DMS79 treated with DMSO at 0.1 percent for 48 hours (cell line): ENCODE results near the gene TMEM183A.

Experiments
- DNase-seq: peaks from one replicate; lab custom pipeline; 2025; lab: John Stamatoyannopoulos, UW

The TMEM183A gene

DNA sequence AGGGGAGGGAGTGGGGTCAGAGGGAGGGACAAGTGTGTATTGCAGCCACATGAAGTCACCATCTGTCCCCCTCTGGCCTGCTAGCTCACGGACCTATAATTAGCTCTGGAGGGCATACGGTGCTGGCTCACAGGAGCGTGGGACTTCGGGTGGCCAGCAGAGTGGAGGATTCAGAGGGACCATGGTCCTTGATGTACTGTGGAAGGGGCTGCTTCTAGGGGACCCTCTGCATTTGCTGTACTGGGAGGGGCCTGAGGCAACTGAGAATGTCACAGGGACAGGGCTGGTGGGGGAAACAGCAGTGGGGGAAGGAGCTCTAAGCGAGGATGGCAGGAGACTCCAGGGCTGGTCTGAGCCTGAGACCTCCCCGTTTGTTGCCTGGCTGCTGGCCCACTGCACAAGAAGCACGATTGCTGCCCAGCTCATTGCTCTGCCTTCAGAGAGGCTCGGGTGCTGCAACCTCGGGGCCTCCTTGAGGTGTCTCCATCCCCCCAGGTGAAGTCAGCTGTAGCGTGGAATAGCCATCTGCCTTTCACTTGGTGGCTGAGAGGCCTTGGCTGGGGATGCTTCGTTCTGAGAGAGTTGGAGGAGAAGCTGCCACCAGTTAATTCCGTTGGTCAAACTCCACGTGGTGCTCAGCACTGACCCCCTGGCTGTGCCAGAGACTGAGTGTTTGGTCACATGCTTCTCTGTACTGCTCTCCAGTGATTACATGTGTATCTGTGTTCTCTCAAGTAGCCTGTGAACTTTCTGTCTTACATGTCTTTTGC is 21.8 kb downstream of the TMEM183A start:
- no peak for DNase-seq

DNA sequence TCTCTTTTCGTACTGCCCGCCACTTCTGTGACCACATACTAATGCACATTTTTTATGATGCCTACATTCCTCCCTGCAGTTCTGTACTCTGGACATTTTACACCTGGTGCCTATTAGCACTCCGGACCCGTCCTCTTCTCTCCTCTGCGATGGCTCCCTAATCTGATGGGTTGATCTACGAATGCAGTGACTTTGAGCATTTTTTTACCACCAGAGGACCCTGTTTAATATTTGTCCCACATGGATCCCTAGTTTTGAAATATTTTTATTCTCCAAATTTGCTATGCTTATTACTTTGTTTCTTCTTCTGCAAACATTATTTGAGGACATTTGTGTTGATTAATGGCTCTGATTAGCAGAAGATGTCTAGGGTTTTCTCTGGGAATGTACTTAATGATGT is 24.3 kb downstream of the TMEM183A start:
- no peak for DNase-seq

DNA sequence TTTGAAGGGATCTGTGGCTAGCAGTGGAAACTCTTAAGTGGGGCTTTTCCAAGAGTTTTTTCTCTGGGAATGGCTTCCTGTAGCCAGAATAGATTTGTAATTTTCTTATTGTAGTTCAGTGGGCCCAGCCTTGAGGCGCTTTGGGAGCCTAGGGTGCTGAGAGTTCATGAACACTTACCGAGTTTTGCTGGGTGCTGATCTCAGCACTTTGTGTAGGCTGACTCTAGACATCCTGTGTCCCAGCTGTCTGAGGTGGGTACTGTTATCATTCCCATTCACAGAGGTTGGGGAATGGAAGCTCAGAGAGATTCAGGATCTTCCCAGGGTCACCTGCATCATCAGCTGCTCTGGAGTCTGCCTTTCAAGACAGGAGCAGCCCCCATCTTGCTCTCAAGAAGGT is 26.1 kb downstream of the TMEM183A start:
- DNase-seq: no peak

DNA sequence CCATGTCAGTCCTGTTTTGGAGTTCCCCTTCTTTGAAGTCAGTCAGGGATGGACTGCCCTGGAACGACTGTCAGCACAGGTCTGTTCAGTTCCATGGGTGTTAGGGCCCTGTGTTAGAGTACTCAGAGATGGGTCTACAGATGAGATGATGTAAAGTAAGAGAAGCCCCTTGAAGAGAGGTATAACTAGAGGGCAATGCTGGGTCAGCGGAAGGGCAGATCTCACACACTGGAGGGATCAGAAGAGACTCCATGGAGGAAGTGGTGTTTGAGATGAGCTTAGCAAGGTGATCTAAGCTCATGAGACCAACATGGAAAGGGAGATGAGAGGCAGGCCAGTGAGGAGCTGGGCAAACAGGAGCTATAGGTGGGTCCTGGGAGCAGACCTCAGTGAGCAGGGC is 26.7 kb downstream of the TMEM183A start:
- DNase-seq: no peak

DNA sequence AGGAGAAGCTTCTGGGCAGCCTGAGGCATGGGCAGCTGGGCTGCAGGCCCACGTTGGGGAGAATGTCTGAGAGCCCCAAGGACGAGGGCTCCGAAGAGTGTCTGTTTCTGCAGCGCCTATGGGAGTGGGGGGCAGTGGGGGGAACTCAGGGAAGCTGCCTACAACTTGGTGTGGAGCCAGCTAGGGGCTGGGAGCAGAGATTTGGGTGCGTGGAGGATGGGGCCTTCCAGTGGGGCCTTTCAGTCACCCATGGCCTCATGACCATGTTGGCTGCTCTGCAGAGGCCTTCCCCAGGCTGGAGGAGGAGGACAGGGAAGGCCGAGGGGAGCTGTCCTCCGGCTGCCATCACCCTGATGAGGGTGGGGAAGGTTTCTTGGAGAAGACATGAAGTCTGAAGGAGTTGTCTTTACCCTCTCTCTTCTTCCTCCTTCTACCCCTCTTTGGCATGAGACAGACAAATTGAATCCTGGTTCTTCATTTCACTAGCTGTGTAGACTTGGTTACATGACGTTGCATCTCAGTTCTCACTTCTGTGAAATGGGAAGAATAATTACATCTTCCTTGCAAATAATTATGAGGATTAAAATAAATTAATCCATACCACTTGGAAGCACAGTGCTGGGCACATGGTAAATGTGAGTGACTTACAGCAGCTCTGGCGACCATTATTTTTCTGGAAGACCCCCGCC is 27.4 kb downstream of the TMEM183A start:
- no peak for DNase-seq

DNA sequence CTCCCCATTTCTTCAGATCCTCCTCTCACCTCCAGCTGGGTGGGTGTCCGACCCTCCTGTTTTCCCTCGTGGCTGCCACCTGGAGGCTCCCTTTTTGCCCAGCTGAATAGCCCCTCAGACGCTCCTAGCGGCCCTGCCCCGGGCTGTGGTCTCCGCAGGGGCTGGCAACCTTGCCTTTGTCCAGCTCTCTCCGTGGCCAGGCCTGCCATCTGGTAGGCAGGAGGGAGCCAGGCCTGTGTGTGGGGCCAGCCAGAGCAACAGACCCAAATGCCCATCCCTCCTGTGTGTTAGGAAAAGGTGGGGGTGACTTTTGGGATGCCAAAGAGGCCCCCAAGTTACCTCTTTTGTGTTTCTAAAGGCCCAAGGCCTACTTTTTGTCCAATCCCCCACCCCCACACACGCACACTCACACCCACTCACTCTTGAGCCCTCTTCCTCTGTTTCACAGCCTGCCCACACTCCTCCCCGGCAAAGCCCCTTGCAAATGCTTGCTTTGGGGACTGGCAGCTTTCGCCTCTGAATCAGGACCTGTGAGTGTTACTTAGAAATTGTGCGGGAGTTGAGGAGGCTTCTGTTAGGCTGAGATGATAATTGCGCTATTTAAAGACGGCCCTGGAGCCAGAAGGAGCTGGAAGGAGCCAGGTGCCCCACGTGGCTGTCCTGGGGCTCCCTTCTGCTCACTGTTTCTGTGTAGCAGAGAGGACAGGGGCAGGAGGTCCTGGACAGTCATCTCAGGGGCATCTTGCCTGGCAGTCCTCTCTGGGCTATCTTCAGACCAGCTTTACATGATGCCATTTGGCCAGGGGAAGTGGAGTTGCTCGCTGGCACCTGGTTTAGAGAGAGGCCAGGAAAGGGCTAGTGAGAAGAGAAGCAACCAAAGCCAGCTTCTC is 28.2 kb downstream of the TMEM183A start:
- DNase-seq: no peak

DNA sequence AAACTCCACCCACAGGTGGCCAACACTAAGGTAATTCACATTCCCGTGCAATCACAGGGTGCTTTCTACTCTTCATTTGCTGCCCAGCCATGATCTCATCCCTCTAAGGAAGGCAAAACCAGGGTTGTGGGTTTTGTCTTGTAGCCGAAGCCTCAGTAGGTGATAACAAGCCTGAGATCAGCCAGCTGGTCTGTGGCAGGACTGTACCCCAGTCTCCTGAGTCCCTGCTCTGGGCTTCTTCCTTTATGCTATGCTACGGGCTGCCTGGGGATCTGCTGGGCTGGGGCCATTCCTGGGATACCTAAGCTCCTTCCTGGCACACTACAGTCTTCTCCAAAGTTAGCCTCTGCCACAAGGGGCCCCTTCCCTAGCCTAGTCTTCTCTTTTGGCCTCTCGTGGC is 29.0 kb downstream of the TMEM183A start:
- no peak for DNase-seq

DNA sequence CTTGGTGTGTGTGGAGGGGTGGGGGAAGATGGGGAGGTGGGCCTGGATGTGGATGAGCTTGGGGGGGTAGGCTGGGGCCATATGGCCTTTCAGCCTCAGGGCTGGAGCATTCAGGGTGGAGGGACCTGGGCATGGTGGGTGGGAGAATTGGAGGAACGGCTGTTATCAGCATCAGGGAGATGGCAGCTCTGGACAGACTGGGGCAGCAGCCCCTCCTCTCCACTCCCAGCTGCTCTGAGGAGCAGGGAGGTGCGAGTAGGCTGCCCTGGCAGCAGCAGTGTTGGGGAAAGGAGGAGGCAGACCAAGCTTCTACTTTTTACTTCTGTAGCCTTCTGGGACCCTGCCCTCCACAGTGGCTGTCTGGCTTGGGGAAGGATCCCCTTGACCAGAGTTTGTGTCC is 29.4 kb downstream of the TMEM183A start:
- DNase-seq: no peak

DNA sequence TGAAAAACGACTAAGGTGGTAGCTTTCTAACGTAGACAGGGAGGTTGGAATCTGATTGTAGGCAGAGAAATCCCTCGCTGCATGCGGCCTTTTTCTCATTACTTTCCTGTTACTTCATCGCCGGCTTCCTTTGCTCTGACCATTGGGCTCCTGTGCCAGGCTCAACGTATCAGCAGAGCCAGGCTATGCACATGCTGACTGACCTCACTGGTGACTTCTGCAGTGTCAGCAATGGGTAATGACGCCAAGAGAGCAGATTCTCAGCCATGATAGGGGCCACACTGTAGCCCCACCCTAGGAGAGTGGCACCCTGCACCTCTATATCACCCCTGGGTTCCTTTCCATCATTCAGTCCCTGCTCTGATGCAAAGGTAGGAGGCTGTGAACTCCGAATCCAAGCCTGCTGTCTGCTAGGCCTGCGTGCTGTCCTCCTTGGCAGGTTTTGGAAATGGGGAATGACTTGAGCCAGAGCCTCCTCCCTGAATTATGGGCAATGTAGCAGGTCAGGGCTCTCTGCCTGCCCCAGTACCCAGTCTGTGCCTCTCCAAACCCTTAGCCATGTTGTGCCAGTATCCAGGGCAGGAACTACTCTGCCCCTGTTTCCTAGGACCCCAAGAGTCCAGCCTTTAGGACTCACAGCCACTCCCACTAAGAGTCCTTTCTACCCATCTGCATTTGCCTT is 30.5 kb downstream of the TMEM183A start:
- DNase-seq: no peak

DNA sequence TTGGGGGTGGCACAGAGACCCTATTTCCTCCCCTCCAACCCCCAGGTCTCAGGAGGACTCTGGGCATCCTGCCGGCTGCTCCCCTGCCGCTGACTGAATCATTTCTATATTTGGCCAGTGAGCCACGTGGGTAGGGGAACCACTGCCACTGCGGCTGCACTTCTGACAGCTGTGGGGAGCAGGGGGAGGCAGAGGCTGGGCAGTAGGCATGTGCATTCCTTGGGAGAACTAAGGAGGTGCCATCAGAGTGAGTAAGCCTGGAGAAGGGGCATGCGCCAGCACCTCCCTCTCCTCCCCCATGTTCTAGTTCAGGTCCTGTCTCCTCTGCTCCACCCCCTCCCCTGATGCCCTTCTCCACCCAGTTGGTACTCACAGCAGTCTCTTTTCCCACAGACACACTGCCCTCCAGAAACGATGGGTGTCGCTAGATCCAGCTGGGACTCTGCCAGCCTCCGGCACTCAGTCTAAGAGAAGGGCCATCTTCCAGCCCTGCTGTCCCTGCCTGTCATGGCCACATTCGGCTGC is 31.1 kb downstream of the TMEM183A start:
- no peak for DNase-seq

DNA sequence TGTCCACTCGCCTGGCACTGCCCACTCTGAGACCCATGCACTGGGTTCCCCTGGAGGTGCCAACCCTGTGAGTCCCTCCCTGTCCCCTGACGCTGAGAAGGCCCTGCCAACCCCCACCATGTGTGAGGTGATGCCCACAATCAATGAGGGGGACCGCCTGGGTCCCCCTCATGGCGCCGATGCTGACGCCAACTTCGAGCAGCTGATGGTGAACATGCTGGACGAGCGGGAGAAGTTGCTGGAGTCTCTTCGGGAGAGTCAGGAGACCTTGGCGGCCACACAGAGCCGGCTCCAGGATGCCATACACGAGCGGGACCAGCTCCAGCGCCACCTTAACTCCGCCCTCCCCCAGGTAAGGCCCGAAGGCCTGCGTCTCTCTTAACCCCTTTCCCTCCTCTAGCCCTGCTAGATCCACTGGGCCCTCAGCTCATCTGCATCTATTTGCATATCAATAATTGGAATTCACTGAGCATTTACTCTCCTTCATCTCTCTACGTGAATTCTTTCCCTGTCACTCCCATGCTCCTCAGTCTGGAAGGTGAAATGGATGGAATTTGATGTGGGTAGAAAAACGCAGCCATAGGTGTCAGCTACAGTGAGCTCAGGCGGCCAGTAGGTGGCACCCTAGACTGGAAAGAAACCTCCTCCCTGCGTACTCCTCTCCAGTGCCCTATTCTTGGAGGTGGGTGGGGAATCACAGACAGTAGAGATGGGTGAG is 31.9 kb downstream of the TMEM183A start:
- peak; percentile 45 for DNase-seq

DNA sequence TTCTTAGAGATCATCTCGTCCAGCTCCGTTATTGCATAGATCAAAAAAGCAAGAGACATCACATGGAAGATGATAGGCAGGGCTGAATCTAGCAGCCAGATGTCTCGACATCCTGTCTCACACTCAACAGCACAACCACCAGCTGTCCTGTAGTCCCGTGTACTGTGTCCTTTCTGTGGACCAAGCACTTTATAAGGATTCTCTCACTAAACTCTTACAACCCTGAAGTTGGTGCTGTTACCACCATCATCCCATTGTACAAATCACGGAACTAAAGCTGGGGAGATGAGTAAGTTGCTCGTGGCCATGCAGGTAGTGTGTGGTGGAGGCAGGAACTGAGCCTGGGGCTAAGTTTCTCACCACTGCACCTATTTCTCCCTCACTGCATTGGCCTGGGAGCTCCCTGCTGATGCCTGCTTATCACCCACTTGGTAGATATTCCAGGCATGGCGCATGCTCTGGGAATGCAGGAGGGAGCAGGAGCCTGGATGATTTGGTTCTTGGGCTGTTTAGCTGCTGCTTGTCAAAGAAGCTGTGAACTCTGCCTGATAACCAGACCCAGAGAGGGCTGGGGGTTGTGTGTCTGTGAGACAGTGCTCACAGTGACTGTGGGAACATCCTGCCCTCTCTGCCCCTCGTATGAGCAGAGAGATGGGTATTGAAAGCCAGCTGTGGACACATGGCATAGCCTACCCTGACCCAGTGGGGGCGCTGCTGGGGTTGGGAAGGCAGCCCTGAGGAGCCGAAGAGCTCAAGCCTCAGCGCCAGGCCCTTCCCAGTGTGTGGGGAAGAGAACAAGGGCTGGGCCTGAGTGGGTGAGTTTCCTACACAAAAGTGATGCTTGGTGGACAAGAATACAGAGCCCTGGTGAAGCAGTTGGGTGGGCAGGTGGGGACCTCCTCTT is 32.7 kb downstream of the TMEM183A start:
- DNase-seq: no peak

DNA sequence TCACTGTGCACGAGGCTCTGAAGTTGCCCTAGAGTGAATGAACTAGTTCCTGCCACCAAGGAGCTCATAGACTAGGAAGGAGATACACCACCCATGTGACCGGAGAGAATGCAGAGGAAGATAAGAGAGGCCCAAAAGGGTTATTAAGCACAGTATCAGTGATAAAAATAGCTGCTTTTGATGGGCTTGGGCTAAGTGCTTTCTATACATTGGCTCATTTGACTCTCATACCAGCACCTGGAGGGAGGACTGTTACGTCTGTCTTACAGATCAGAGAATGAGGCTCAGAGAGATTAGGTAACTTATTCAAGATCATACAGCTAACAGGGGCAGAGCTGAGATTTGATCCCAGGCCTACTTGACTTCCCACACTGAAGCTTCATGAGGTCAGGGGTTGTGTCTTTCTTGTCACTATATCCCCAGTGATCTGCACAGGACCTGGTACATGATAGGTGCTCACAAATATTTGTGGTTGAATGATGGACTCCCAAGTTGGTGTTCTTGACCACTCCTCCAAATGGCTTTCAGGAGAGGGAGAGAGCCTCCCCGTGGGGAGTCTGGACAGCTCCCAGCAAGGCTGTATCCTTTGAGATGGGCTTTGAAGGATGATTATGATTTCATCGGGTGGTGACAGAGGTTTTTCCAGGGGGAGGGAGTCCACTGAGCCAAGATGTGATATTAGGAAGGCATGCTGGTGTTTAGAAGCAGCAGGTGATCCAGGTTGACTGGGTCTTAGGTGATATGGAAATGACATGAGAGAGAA is 33.5 kb downstream of the TMEM183A start:
- no peak for DNase-seq

DNA sequence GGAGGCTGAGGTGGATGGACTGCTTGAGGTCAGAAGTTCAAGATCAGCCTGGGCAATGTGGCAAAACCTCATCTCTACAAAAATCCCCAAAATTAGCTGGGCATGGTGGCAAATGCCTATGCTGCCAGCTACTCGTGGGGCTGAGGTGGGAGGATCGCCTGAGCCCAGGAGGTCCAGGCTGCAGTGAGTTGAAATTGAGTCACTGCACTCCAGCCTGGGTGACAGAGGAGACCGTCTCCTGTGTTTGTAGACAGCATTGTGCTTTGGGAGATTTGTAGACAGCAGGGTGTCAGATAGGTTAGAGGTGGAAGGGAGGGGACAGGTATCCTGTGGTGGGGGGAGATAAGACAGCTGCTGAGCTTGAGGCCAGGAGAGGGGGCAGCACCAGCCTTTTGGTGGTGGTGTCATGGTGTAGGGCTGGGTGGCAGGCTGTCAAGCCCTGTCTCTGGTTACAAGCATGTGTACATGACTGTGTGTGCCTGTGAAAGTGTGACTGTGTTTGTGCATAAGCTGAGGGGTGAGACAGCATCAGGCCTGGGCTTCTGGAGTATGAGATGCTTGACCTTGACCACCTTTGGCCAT is 34.3 kb downstream of the TMEM183A start:
- DNase-seq: no peak

DNA sequence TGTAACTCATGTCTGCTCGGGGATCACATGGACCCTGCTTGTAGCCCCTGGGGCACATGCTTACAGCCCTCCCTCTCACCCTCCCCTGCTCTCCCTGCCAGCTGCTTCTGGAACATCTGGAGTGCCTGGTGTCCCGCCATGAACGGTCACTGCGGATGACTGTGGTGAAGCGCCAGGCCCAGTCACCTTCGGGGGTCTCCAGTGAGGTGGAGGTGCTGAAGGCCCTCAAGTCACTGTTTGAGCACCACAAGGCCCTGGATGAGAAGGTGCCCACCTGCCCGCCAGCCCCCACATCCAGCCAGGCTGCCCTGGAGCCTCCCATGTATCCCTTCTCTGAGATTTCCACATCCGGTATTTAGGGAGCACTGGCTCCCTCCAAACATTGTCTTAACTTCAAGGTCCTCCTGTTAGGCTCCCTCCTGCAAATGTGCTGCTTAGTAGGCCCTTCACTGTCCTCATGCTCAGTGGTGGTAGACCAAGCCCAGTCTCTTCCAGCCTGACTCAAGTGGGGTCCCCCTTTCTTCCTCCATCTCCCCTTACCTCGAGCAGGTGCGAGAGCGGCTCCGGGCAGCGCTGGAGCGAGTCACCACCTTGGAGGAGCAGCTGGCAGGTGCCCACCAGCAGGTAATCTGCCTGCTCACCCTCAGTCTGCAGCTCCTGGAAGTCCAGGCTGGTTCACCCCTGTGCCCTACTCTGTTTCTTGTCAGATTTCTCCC is 36.8 kb downstream of the TMEM183A start:
- no peak for DNase-seq

DNA sequence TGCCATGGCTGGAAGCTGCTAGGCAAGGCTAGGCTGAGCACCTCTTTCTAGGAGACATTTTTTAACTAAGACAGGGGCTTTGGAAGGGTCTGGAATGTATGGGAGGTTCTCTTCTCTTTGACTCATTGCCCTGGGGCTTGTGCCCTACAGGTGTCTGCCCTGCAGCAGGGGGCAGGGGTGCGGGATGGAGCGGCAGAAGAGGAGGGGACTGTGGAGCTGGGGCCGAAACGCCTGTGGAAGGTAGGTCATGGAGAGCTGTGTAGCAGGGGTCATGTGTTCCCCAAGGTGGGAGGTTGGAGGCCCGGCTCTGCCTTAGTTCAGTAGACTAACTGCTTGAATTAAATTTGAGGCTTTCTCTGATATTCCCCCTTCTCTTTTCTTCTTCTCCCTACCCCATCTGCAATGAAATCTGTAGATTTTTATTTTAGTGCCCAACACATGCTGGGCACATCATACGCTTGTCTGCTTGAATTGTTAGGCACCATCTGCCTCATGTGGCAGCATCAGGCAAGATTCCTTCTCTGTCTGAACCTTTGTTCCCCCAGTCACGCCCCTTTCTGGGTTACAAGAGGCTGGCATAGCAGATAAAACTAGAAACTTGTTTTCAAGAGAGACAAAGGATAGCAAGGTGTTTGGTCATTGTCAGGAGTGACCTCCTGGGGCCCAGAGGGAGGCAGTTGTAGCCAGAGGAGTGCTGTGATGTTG is 37.5 kb downstream of the TMEM183A start:
- DNase-seq: no peak

DNA sequence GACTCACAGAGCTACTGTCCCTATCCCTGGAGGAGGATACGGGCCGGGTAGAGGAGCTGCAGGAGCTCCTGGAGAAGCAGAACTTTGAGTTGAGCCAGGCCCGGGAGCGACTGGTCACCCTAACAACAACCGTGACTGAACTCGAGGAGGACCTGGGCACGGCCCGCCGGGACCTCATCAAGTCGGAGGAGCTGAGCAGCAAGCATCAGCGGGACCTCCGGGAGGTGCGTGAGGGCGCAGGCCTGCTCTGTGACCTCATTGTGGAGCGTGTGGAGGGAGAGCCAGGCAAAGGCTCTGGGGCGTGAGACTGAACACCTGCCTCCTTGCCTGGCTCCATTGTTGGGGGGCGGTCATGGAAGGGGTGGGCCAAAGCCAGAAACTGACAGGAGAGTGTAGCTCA is 38.2 kb downstream of the TMEM183A start:
- DNase-seq: no peak
